ENCODE measurements around the gene XYLT1.

The XYLT1 gene

DNA sequence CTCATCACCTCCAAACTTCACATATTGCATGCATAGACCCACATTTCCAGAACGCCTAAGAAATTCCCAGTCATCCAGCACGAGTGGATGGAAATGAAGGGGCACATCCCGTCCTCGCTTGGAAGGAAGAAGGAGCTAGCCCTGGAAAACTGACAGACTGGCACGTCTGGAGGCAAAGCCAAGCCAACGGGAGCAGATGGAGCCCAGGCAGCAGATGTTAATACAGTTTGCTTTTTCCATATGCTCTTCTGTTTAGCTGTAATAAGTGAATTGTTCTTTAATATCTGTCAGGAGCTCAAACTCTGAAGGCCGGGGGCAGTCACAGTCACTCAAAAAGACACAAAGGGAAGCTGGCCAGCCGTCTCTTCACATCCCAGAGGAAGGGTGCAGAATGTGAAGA is 187.7 kb downstream of the XYLT1 start:
- Histone ChIP-seq H3K27me3 (ENCODE audit: control insufficient read depth in 1 of 2, insufficient read depth in 2 of 2, low read length in 2 of 2) (no peaks in the 10 kb centered on the region), H3K9ac (ENCODE audit: low read length in 2 of 2) (no peak overlapping the region), H3K27ac (ENCODE audit: low read length) (no peak overlapping the region), H3K4me3 (ENCODE audit: low read length in 2 of 2) (no peak overlapping the region), H3K4me1 (ENCODE audit: control insufficient read depth, insufficient read depth, low read length) (peaks cover 11% of the 10 kb centered on the region), H3K9me3 (ENCODE audit: control insufficient read depth in 2 of 2, low read length in 2 of 2) (no peaks in the 10 kb centered on the region), H3K36me3 (ENCODE audit: control insufficient read depth in 2 of 2, insufficient read depth in 2 of 2, low read length in 2 of 2) (no peaks in the 10 kb centered on the region)

DNA sequence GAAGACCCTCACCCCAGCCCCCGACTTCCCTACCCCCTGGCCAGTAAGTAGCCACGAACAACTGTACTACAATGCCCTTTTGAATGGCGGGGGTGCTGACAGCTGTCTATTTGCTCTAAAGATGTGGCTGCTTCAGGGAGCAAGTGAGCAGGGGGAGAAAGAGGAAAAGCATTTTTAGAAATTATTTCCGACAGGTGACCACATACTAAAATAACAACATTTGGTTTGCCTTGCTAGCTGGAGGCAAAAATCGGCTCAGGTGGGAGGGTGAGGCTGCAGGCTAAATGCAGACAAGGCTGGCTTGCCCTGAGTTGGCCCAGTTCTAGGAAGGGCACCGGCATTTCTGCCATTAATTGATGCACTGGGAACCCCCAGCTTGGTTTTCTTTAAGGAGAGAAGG is 188.5 kb downstream of the XYLT1 start:
- Histone ChIP-seq H3K4me3 (ENCODE audit: low read length in 2 of 2) (no peak overlapping the region), H3K27ac (ENCODE audit: low read length) (no peak overlapping the region), H3K27me3 (ENCODE audit: control insufficient read depth in 1 of 2, insufficient read depth in 2 of 2, low read length in 2 of 2) (no peaks in the 10 kb centered on the region), H3K9ac (ENCODE audit: low read length in 2 of 2) (no peak overlapping the region), H3K36me3 (ENCODE audit: control insufficient read depth in 2 of 2, insufficient read depth in 2 of 2, low read length in 2 of 2) (no peaks in the 10 kb centered on the region), H3K9me3 (ENCODE audit: control insufficient read depth in 2 of 2, low read length in 2 of 2) (no peaks in the 10 kb centered on the region), H3K4me1 (ENCODE audit: control insufficient read depth, insufficient read depth, low read length) (peaks cover 5% of the 10 kb centered on the region)

DNA sequence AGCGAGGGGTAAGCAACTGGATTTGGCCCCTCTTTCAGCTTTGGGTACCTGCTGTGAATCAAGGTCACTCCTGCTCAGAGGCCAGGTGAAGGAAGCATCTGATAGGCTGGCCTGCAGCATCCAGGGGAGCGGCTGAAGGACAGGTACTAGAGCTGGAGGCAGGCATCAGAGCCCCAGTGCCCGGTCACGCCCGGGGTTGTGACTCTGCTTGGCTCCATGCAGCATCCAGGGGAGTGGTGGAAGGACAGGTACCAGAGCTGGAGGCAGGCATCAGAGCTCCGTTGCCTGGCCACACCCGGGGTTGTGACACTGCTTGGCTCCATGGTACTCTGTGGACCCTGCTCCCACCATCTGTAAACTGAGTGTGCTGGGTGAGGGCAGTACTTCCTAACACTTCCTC is 189.7 kb downstream of the XYLT1 start:
- Histone ChIP-seq H3K27ac (ENCODE audit: low read length) (no peak overlapping the region), H3K4me3 (ENCODE audit: low read length in 2 of 2) (no peak overlapping the region), H3K36me3 (ENCODE audit: control insufficient read depth in 2 of 2, insufficient read depth in 2 of 2, low read length in 2 of 2) (no peaks in the 10 kb centered on the region), H3K4me1 (ENCODE audit: control insufficient read depth, insufficient read depth, low read length) (no peaks in the 10 kb centered on the region), H3K9me3 (ENCODE audit: control insufficient read depth in 2 of 2, low read length in 2 of 2) (no peaks in the 10 kb centered on the region), H3K27me3 (ENCODE audit: control insufficient read depth in 1 of 2, insufficient read depth in 2 of 2, low read length in 2 of 2) (no peaks in the 10 kb centered on the region), H3K9ac (ENCODE audit: low read length in 2 of 2) (no peak overlapping the region)

DNA sequence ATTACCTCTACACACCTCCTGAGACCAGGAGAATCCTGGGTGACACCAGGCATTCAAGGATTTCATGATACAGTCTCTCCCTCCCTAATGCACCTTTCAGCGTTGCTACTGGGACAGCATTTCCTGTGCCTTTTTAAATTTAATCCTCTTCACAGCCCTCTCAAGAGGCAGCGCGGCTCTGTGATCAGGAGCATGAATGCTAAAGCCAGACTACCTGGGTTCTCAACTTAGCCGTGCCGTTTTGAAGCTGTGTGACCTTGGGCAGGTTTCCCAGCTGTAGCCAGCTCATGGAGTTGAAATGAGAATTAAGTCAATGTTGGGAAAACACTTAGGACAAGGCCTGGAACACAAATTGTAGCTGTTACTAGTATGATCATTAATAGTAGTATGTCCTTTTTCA is 191.8 kb downstream of the XYLT1 start:
- H3K9me3 ChIP-seq (ENCODE audit: control insufficient read depth in 2 of 2, low read length in 2 of 2) = no peaks in the 10 kb centered on the region
- no peaks in the 10 kb centered on the region for H3K36me3 ChIP-seq (ENCODE audit: control insufficient read depth in 2 of 2, insufficient read depth in 2 of 2, low read length in 2 of 2)
- H3K4me1 ChIP-seq (ENCODE audit: control insufficient read depth, insufficient read depth, low read length) = no peaks in the 10 kb centered on the region
- no peak overlapping the region for H3K9ac ChIP-seq (ENCODE audit: low read length in 2 of 2)
- H3K4me3 ChIP-seq (ENCODE audit: low read length in 2 of 2) = no peak overlapping the region
- H3K27ac ChIP-seq (ENCODE audit: low read length) = no peak overlapping the region
- H3K27me3 ChIP-seq (ENCODE audit: control insufficient read depth in 1 of 2, insufficient read depth in 2 of 2, low read length in 2 of 2) = no peaks in the 10 kb centered on the region

DNA sequence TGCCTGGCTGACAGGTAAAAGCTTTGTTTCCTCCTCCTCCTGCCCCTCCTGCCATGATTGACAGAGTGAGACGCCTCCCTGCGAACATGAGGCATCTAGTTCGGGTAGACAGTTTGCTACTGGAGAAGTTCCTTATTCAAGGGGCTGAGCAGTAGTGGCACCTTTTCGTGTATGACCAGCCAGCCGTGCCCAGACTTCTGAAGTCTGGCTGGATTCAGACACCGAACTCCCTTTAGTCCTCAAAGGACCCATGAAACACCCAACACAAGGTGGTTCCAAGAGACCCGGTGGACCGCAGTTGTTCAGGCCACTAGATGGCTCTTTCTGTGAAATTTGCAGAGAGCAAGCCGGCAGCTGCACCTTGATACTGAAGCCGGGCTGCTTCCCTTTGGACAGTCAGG is 192.8 kb downstream of the XYLT1 start:
- Histone ChIP-seq H3K27me3 (ENCODE audit: control insufficient read depth in 1 of 2, insufficient read depth in 2 of 2, low read length in 2 of 2) (no peaks in the 10 kb centered on the region), H3K27ac (ENCODE audit: low read length) (no peak overlapping the region), H3K4me1 (ENCODE audit: control insufficient read depth, insufficient read depth, low read length) (no peaks in the 10 kb centered on the region), H3K36me3 (ENCODE audit: control insufficient read depth in 2 of 2, insufficient read depth in 2 of 2, low read length in 2 of 2) (no peaks in the 10 kb centered on the region), H3K9me3 (ENCODE audit: control insufficient read depth in 2 of 2, low read length in 2 of 2) (no peaks in the 10 kb centered on the region), H3K9ac (ENCODE audit: low read length in 2 of 2) (no peak overlapping the region), H3K4me3 (ENCODE audit: low read length in 2 of 2) (no peak overlapping the region)

DNA sequence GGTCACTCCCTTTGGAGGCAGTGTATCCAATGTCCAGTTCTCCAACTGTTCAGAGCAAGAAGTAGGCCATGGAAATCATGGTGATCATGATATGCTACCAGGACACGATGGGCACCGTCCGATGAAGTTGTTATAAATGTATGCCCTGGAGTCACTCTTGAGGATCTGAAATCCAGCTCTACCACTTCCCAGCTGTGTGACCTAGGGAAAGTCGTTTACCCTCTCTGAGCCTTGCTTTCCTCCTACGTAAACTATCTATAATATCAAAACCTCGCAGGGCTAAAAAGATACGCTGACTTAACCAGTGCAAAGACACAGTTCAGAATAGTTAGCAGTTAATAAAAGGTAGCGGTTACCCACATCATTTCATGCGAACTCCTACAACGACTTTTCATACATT is 194.2 kb downstream of the XYLT1 start:
- no peak overlapping the region for H3K27ac ChIP-seq (ENCODE audit: low read length)

DNA sequence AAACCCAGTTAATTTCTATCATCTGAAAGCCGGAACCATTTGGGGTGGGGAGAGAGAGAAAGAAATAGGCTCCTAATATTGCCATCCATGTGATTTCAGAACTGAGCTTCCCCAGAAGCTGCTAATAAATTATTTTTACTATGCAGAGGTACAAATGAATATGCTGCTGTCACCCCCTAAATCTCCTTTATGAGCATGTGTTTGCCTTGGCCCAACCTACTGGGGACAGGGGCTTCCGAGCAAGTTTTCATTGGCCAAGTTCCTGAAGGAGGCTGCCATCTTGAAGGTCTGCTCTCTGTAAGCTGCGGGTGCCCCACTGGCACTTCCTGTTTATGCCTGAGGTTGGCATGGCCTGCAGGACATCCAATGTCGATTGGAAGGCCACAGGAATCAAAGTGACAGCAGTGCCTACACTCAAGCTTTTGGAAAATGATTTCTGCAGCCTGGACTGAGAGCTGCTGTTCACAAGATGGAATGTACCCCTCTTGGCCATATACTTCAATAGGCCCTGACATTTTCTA is 194.7 kb downstream of the XYLT1 start:
- no peak overlapping the region for H3K4me3 ChIP-seq (ENCODE audit: low read length in 2 of 2)
- no peak overlapping the region for H3K27ac ChIP-seq (ENCODE audit: low read length)
- peaks cover 7% of the 10 kb centered on the region for H3K4me1 ChIP-seq (ENCODE audit: control insufficient read depth, insufficient read depth, low read length)
- no peaks in the 10 kb centered on the region for H3K27me3 ChIP-seq (ENCODE audit: control insufficient read depth in 1 of 2, insufficient read depth in 2 of 2, low read length in 2 of 2)
- no peaks in the 10 kb centered on the region for H3K36me3 ChIP-seq (ENCODE audit: control insufficient read depth in 2 of 2, insufficient read depth in 2 of 2, low read length in 2 of 2)
- H3K9ac ChIP-seq (ENCODE audit: low read length in 2 of 2) = no peak overlapping the region
- no peaks in the 10 kb centered on the region for H3K9me3 ChIP-seq (ENCODE audit: control insufficient read depth in 2 of 2, low read length in 2 of 2)

More for the DNA sequence above, 194.2 kb downstream of the XYLT1 start:
- no peaks in the 10 kb centered on the region for H3K36me3 ChIP-seq (ENCODE audit: control insufficient read depth in 2 of 2, insufficient read depth in 2 of 2, low read length in 2 of 2)
- H3K4me1 ChIP-seq (ENCODE audit: control insufficient read depth, insufficient read depth, low read length) = peaks cover 3% of the 10 kb centered on the region
- H3K27me3 ChIP-seq (ENCODE audit: control insufficient read depth in 1 of 2, insufficient read depth in 2 of 2, low read length in 2 of 2) = no peaks in the 10 kb centered on the region
- H3K4me3 ChIP-seq (ENCODE audit: low read length in 2 of 2) = no peak overlapping the region
- no peaks in the 10 kb centered on the region for H3K9me3 ChIP-seq (ENCODE audit: control insufficient read depth in 2 of 2, low read length in 2 of 2)
- no peak overlapping the region for H3K9ac ChIP-seq (ENCODE audit: low read length in 2 of 2)

DNA sequence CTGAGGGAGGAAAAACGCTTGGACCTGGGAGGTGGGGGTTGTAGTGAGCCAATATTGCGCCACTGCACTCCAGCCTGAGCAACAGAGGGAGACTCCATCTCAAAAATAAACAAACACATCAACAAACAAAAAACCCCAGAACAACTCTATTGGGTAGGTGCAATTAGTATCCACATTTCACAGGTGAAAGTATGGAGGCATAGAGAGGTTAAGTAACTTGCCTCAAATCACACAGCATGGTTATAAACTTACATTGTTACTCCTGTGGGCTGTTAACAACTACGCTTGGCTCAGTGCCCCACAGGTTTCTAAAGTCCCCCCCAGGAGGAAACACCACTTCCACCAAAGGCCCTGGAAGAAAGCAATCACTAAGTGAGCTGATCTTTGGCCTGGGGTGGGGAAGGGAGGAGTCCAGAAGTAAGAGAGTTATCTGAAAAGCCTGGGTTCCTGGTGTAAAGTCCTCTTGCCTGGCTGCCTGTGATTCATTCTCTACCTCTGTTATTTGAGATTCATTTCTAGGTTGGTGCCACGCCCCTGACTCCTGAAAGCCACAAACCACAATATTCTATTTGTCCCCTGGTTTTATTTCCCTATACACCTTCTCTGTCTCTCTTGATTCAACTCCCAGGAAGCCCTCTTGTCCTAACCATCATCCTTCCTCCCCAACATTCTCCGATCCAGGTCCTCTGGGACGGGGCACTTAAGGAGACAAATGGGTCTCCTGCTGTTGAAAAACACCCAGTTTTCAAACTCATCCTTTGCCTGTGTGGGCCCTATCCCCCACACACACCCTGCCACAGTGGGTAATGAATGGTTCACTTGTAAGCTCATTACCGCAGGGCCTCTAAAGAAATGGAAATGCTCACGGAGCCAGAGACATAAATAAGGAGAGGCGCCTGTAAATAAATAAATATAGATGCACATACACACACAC is 195.4 kb downstream of the XYLT1 start:
- Histone ChIP-seq H3K9me3 (ENCODE audit: control insufficient read depth in 2 of 2, low read length in 2 of 2) (no peaks in the 10 kb centered on the region), H3K9ac (ENCODE audit: low read length in 2 of 2) (no peak overlapping the region), H3K27me3 (ENCODE audit: control insufficient read depth in 1 of 2, insufficient read depth in 2 of 2, low read length in 2 of 2) (no peaks in the 10 kb centered on the region), H3K27ac (ENCODE audit: low read length) (no peak overlapping the region), H3K4me3 (ENCODE audit: low read length in 2 of 2) (no peak overlapping the region), H3K4me1 (ENCODE audit: control insufficient read depth, insufficient read depth, low read length) (peaks cover 7% of the 10 kb centered on the region), H3K36me3 (ENCODE audit: control insufficient read depth in 2 of 2, insufficient read depth in 2 of 2, low read length in 2 of 2) (no peaks in the 10 kb centered on the region)

DNA sequence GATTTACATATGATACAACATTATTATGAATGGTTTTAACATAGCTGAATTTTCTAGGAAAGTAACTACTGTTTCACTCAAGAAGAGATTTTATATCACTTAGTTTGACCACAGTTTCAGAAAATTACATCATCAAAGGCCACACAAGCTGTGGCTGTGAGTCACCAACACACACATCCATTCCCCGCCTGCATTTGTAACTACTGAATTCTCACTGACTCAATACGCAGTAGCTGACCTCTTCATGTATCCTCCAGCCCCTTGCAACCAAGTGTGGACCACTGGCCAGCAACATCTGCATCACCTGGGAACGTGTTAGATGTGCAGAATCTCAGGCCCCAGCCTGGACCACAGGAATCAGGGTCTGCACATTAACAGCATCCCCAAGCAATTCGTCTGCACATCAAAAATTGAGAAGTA is 197.6 kb downstream of the XYLT1 start:
- H3K4me1 ChIP-seq (ENCODE audit: control insufficient read depth, insufficient read depth, low read length) = peaks cover 10% of the 10 kb centered on the region
- H3K9ac ChIP-seq (ENCODE audit: low read length in 2 of 2) = no peak overlapping the region
- no peaks in the 10 kb centered on the region for H3K36me3 ChIP-seq (ENCODE audit: control insufficient read depth in 2 of 2, insufficient read depth in 2 of 2, low read length in 2 of 2)
- H3K9me3 ChIP-seq (ENCODE audit: control insufficient read depth in 2 of 2, low read length in 2 of 2) = no peaks in the 10 kb centered on the region
- no peak overlapping the region for H3K4me3 ChIP-seq (ENCODE audit: low read length in 2 of 2)
- H3K27me3 ChIP-seq (ENCODE audit: control insufficient read depth in 1 of 2, insufficient read depth in 2 of 2, low read length in 2 of 2) = no peaks in the 10 kb centered on the region
- H3K27ac ChIP-seq (ENCODE audit: low read length) = no peak overlapping the region

DNA sequence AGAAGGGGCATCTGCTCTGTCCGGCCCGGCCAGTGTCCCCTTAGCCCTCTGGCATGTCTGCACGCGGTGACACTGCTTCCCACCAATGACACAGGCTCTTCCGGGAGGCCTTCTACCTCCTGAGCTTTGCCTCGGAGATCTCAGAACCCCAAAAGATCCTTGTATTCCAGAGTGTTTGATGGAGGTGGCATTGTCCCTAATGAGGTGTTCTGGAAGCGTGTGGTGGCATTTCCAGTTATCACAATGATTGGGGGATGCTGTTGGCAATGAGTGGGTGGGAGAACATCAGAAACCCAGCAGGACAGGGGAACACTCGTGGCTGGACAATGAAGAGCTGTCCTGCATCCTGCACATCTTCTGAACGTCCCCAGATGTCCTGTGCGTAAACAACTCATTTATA is 198.0 kb downstream of the XYLT1 start:
- no peak overlapping the region for H3K9ac ChIP-seq (ENCODE audit: low read length in 2 of 2)
- H3K27me3 ChIP-seq (ENCODE audit: control insufficient read depth in 1 of 2, insufficient read depth in 2 of 2, low read length in 2 of 2) = no peaks in the 10 kb centered on the region
- no peaks in the 10 kb centered on the region for H3K36me3 ChIP-seq (ENCODE audit: control insufficient read depth in 2 of 2, insufficient read depth in 2 of 2, low read length in 2 of 2)
- peaks cover 10% of the 10 kb centered on the region for H3K4me1 ChIP-seq (ENCODE audit: control insufficient read depth, insufficient read depth, low read length)
- no peaks in the 10 kb centered on the region for H3K9me3 ChIP-seq (ENCODE audit: control insufficient read depth in 2 of 2, low read length in 2 of 2)
- no peak overlapping the region for H3K27ac ChIP-seq (ENCODE audit: low read length)
- no peak overlapping the region for H3K4me3 ChIP-seq (ENCODE audit: low read length in 2 of 2)

DNA sequence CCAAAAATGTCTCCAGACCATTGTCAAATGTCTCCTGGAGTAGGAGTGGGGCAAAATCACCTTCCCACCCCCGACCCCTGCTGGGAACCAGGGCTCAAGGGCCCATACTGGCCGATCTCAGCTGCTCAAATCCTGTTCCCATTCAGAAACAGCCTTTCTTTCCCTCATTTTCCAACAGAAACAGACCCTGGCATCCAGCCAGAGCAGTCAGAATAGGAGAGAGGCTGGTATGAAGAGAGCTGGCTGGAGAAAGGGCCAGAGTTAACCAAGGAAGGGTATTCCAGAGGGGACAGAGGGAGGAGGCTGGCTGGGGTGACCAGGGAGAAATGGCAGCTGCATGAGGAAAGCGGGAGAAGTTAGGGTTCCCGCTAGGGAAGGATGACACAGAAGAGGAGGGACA is 199.1 kb downstream of the XYLT1 start:
- Histone ChIP-seq H3K9ac (ENCODE audit: low read length in 2 of 2) (no peak overlapping the region), H3K9me3 (ENCODE audit: control insufficient read depth in 2 of 2, low read length in 2 of 2) (no peaks in the 10 kb centered on the region), H3K4me1 (ENCODE audit: control insufficient read depth, insufficient read depth, low read length) (peaks cover 10% of the 10 kb centered on the region), H3K36me3 (ENCODE audit: control insufficient read depth in 2 of 2, insufficient read depth in 2 of 2, low read length in 2 of 2) (no peaks in the 10 kb centered on the region), H3K27ac (ENCODE audit: low read length) (no peak overlapping the region), H3K4me3 (ENCODE audit: low read length in 2 of 2) (no peak overlapping the region), H3K27me3 (ENCODE audit: control insufficient read depth in 1 of 2, insufficient read depth in 2 of 2, low read length in 2 of 2) (no peaks in the 10 kb centered on the region)

Measured in stomach smooth muscle (tissue), 2 donors.